ENCODE data around the gene TRRAP.

DNA sequence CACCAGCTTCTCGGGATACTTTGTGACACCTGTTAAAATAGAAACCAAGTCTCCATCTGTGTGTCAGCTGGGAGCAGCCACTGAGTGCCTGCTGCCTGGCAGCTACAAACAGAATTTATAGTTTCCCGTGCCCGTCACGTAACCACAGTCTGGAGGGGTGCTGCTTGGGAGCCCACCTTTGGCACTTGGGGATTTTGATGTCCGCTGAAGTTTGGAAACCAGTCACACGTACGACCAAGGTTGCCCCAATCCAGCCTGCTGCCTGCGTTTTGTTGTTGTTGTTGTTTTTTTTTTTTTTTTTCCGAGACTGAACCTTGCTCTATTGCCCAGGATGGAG, 1.6 kb downstream of the TRRAP start:
- TF ChIP-seq, protein P1, sequence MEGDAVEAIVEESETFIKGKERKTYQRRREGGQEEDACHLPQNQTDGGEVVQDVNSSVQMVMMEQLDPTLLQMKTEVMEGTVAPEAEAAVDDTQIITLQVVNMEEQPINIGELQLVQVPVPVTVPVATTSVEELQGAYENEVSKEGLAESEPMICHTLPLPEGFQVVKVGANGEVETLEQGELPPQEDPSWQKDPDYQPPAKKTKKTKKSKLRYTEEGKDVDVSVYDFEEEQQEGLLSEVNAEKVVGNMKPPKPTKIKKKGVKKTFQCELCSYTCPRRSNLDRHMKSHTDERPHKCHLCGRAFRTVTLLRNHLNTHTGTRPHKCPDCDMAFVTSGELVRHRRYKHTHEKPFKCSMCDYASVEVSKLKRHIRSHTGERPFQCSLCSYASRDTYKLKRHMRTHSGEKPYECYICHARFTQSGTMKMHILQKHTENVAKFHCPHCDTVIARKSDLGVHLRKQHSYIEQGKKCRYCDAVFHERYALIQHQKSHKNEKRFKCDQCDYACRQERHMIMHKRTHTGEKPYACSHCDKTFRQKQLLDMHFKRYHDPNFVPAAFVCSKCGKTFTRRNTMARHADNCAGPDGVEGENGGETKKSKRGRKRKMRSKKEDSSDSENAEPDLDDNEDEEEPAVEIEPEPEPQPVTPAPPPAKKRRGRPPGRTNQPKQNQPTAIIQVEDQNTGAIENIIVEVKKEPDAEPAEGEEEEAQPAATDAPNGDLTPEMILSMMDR (optimal IDR thresholded peaks at IDR 0.05 in 1 of 3, IDR thresholded peaks at IDR 0.05 in 1 of 3, conservative IDR thresholded peaks at IDR 0.05 in 1 of 3; ENCODE audit: extremely low read depth in 1 of 3, insufficient read depth in 2 of 3, low read length in 3 of 3), result no peak
- TF ChIP-seq EZH2 (IDR thresholded peaks at IDR 0.05; ENCODE audit: low read length), result no peak
